ENCODE data around the gene APBB1IP.
A peak's percentile ranks its signal among the peaks of the same experiment; 100 is the strongest.
"Not testable (repeated sequence)": the region's sequence is repeated elsewhere in the genome, so short reads cannot be mapped to it uniquely, and the experiment has no call there.

The APBB1IP gene

DNA sequence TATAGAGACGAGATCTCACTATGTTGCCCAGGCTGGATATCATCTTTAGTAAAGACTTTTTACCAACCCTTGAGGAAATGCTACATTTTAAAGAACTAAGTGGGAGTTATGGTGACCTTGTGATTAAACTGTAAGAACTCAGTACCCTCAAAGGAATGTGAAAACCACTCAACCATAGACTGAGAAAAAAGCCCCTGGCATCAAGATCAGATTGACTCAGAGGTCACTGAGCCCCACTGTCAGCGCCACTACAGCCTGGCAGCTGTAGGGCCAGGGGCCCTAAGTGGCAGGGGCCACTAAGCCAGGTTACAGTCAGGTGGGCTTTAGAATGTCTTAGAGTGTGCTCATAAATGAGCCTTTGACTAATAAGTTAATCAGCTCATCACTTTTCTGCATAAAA, 55.9 kb downstream of the APBB1IP start:
- H3K4me2 ChIP-seq (ENCODE audit: low read depth, low read length, poor library complexity, severe bottlenecking), result no peak overlapping the region
- no peaks in the 10 kb centered on the region for H3K9me3 ChIP-seq (ENCODE audit: insufficient read depth, low read depth, low read length)
- no peak overlapping the region for H3K9ac ChIP-seq (ENCODE audit: low read depth, low read length, poor library complexity, severe bottlenecking)
- H2AFZ ChIP-seq (ENCODE audit: low read length), result no peak overlapping the region
- no peaks in the 10 kb centered on the region for H3F3A ChIP-seq (ENCODE audit: low read depth)
- 0 out of 2 replicates have a peak, but pooled peaks cover 3% of the 10 kb centered on the region for H3K36me3 ChIP-seq (ENCODE audit: insufficient read depth, low read length)
- H3K27me3 ChIP-seq (ENCODE audit: insufficient read depth, low read length, poor library complexity, severe bottlenecking), result no peaks in the 10 kb centered on the region
- H3K9me2 ChIP-seq (replicated peaks; ENCODE audit: low read depth, low read length), result no peaks in the 10 kb centered on the region
- no peaks in the 10 kb centered on the region for H3K79me2 ChIP-seq (ENCODE audit: insufficient read depth, low read length)
- TF ChIP-seq, protein P1, sequence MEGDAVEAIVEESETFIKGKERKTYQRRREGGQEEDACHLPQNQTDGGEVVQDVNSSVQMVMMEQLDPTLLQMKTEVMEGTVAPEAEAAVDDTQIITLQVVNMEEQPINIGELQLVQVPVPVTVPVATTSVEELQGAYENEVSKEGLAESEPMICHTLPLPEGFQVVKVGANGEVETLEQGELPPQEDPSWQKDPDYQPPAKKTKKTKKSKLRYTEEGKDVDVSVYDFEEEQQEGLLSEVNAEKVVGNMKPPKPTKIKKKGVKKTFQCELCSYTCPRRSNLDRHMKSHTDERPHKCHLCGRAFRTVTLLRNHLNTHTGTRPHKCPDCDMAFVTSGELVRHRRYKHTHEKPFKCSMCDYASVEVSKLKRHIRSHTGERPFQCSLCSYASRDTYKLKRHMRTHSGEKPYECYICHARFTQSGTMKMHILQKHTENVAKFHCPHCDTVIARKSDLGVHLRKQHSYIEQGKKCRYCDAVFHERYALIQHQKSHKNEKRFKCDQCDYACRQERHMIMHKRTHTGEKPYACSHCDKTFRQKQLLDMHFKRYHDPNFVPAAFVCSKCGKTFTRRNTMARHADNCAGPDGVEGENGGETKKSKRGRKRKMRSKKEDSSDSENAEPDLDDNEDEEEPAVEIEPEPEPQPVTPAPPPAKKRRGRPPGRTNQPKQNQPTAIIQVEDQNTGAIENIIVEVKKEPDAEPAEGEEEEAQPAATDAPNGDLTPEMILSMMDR (conservative IDR thresholded peaks at IDR 0.05; ENCODE audit: low read length), result no peak
- no peak for TF ChIP-seq EZH2phosphoT487 (IDR thresholded peaks at IDR 0.05; ENCODE audit: borderline replicate concordance)
- no peak overlapping the region for H3K4me3 ChIP-seq (ENCODE audit: low read length, poor library complexity, severe bottlenecking)
- H4K20me1 ChIP-seq (ENCODE audit: insufficient read depth, low read length, poor library complexity, severe bottlenecking), result no peaks in the 10 kb centered on the region
- no peaks in the 10 kb centered on the region for H3K4me1 ChIP-seq (ENCODE audit: insufficient read depth, low read length, poor library complexity, severe bottlenecking)

DNA sequence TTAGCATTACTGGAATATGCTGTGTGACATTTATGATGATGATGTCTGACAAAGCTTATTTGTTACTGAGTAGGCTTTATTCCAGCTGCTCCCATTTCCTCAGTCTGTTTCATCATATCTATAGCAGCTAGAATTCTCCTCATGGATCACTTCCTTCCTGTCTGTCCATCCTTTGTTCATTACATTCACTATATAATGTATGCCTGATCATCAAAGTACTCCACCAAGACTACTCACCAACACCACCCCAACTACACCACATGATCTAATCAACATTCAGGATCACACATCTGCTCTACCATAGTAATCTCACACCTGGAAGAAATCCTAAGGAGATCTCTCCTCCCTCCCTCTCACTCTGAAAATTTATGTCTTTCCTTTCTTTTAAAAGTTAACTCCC, 61.3 kb downstream of the APBB1IP start:
- H3K79me2 ChIP-seq (ENCODE audit: insufficient read depth, low read length), result no peaks in the 10 kb centered on the region
- no peaks in the 10 kb centered on the region for H4K20me1 ChIP-seq (ENCODE audit: insufficient read depth, low read length, poor library complexity, severe bottlenecking)
- H3K36me3 ChIP-seq (ENCODE audit: insufficient read depth, low read length), result no peaks in the 10 kb centered on the region
- H3K9me3 ChIP-seq (ENCODE audit: insufficient read depth, low read depth, low read length), result no peaks in the 10 kb centered on the region
- no peaks in the 10 kb centered on the region for H3K9me2 ChIP-seq (replicated peaks; ENCODE audit: low read depth, low read length)
- no peak overlapping the region for H3K9ac ChIP-seq (ENCODE audit: low read depth, low read length, poor library complexity, severe bottlenecking)
- no peaks in the 10 kb centered on the region for H3K27me3 ChIP-seq (ENCODE audit: insufficient read depth, low read length, poor library complexity, severe bottlenecking)
- TF ChIP-seq EZH2phosphoT487 (IDR thresholded peaks at IDR 0.05; ENCODE audit: borderline replicate concordance), result no peak
- TF ChIP-seq, protein P1 (conservative IDR thresholded peaks at IDR 0.05; ENCODE audit: low read length), result no peak
- no peak overlapping the region for H2AFZ ChIP-seq (ENCODE audit: low read length)
- no peaks in the 10 kb centered on the region for H3F3A ChIP-seq (ENCODE audit: low read depth)
- no peak overlapping the region for H3K4me3 ChIP-seq (ENCODE audit: low read length, poor library complexity, severe bottlenecking)
- H3K4me2 ChIP-seq (ENCODE audit: low read depth, low read length, poor library complexity, severe bottlenecking), result no peak overlapping the region
- no peaks in the 10 kb centered on the region for H3K4me1 ChIP-seq (ENCODE audit: insufficient read depth, low read length, poor library complexity, severe bottlenecking)

DNA sequence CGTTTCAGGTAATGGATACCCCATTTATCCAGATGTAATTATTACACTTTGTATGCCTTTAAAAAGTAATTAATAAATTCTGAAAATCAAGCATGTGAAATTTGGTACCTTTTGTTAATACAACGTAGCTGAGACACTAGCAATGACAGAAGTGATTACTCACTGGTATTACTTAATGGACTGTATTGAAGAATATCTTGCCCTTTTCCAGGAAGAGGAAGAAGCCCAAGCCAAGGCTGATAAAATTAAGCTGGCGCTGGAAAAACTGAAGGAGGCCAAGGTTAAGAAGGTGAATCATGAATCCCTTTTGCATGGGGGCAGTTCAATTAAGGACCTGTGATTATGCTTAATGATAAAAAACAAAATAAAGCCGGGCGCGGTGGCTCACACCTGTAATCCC, 64.8 kb downstream of the APBB1IP start:
- Histone ChIP-seq H4K20me1 (ENCODE audit: insufficient read depth, low read length, poor library complexity, severe bottlenecking) (no peaks in the 10 kb centered on the region), H3K9ac (ENCODE audit: low read depth, low read length, poor library complexity, severe bottlenecking) (no peak overlapping the region), H3K4me1 (ENCODE audit: insufficient read depth, low read length, poor library complexity, severe bottlenecking) (no peaks in the 10 kb centered on the region), H3K9me2 (replicated peaks; ENCODE audit: low read depth, low read length) (no peaks in the 10 kb centered on the region), H3K36me3 (ENCODE audit: insufficient read depth, low read length) (no peaks in the 10 kb centered on the region), H2AFZ (ENCODE audit: low read length) (no peak overlapping the region), H3F3A (ENCODE audit: low read depth) (no peaks in the 10 kb centered on the region), H3K4me3 (ENCODE audit: low read length, poor library complexity, severe bottlenecking) (no peak overlapping the region), H3K4me2 (ENCODE audit: low read depth, low read length, poor library complexity, severe bottlenecking) (no peak overlapping the region), H3K27me3 (ENCODE audit: insufficient read depth, low read length, poor library complexity, severe bottlenecking) (no peaks in the 10 kb centered on the region), H3K9me3 (ENCODE audit: insufficient read depth, low read depth, low read length) (no peaks in the 10 kb centered on the region), H3K79me2 (ENCODE audit: insufficient read depth, low read length) (no peaks in the 10 kb centered on the region)
- TF ChIP-seq EZH2phosphoT487 (IDR thresholded peaks at IDR 0.05; ENCODE audit: borderline replicate concordance), result no peak

GRCh38 chr10:26503911-26504310, 65.8 kb downstream of the APBB1IP start:
- Histone ChIP-seq H3K4me2 (ENCODE audit: low read depth, low read length, poor library complexity, severe bottlenecking) (no peak overlapping the region), H3K9ac (ENCODE audit: low read depth, low read length, poor library complexity, severe bottlenecking) (no peak overlapping the region), H3K4me3 (ENCODE audit: low read length, poor library complexity, severe bottlenecking) (no peak overlapping the region), H4K20me1 (ENCODE audit: insufficient read depth, low read length, poor library complexity, severe bottlenecking) (no peaks in the 10 kb centered on the region), H3K4me1 (ENCODE audit: insufficient read depth, low read length, poor library complexity, severe bottlenecking) (no peaks in the 10 kb centered on the region), H3K9me2 (replicated peaks; ENCODE audit: low read depth, low read length) (no peaks in the 10 kb centered on the region), H3K79me2 (ENCODE audit: insufficient read depth, low read length) (no peaks in the 10 kb centered on the region), H3F3A (ENCODE audit: low read depth) (no peaks in the 10 kb centered on the region), H3K36me3 (ENCODE audit: insufficient read depth, low read length) (no peaks in the 10 kb centered on the region), H3K9me3 (ENCODE audit: insufficient read depth, low read depth, low read length) (no peaks in the 10 kb centered on the region), H3K27me3 (ENCODE audit: insufficient read depth, low read length, poor library complexity, severe bottlenecking) (no peaks in the 10 kb centered on the region), H2AFZ (ENCODE audit: low read length) (no peak overlapping the region)
- TF ChIP-seq EZH2phosphoT487 (IDR thresholded peaks at IDR 0.05; ENCODE audit: borderline replicate concordance), result no peak
- TF ChIP-seq, protein P1 (conservative IDR thresholded peaks at IDR 0.05; ENCODE audit: low read length), result peak; percentile 62

DNA sequence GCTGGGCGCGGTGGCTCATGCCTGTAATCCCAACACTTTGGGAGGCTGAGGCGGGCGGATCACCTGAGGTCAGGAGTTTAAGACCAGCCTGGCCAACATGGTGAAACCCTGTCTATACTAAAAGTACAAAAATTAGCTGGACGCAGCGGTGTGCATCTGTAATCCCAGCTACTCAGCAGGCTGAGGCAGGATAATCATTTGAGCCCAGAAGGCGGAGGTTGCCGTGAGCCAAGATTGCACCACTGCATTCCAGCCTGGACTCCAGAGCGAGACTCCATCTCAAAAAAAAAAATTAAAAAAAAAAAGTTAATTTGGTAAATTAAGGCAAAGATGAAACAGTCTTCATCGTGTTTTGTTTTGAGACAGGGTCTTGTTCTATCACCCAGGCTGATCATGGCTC, 66.3 kb downstream of the APBB1IP start:
- not testable (repeated sequence) for H4K20me1 ChIP-seq (ENCODE audit: insufficient read depth, low read length, poor library complexity, severe bottlenecking); H3K4me2 ChIP-seq (ENCODE audit: low read depth, low read length, poor library complexity, severe bottlenecking); H3K9me2 ChIP-seq (replicated peaks; ENCODE audit: low read depth, low read length); H2AFZ ChIP-seq (ENCODE audit: low read length); H3K4me3 ChIP-seq (ENCODE audit: low read length, poor library complexity, severe bottlenecking); H3K36me3 ChIP-seq (ENCODE audit: insufficient read depth, low read length); H3K27me3 ChIP-seq (ENCODE audit: insufficient read depth, low read length, poor library complexity, severe bottlenecking); H3K9ac ChIP-seq (ENCODE audit: low read depth, low read length, poor library complexity, severe bottlenecking); H3F3A ChIP-seq (ENCODE audit: low read depth); H3K9me3 ChIP-seq (ENCODE audit: insufficient read depth, low read depth, low read length); H3K79me2 ChIP-seq (ENCODE audit: insufficient read depth, low read length); H3K4me1 ChIP-seq (ENCODE audit: insufficient read depth, low read length, poor library complexity, severe bottlenecking)

All from Loucy (cell line).